Smooth muscle cell (in vitro differentiated cells): Measurements from ENCODE around the gene RAB30. TPM values are rescaled to one million over a fixed set of nuclear protein-coding genes. Genes with fewer than 3 reads are reported as not detected.

Experiments used
- DNase-seq: peaks from one replicate; lab custom pipeline; 2025; ENCODE audit not compliant: unreplicated experiment; lab: John Stamatoyannopoulos, UW
- H2AFZ ChIP-seq: fragments of 200-600 bp; sonication (generic); 2 replicates; pipeline ENCODE4 v1.6.0; 2016; ENCODE audit warnings: antibody characterized with exemption, low read depth, mild to moderate bottlenecking
- H3F3A ChIP-seq: fragments of 200-600 bp; sonication (generic); 2 replicates; pipeline ENCODE4 v1.6.0; 2017; ENCODE audit warnings: antibody characterized with exemption, low read depth
- H3K27ac ChIP-seq: fragments of 200-600 bp; sonication (generic); 2 replicates; pipeline ENCODE4 v1.5.1; 2016; ENCODE audit warnings: low read depth, mild to moderate bottlenecking
- H3K27me3 ChIP-seq: fragments of 200-600 bp; sonication (generic); 2 replicates; pipeline ENCODE4 v1.6.1; 2016; ENCODE audit warnings: low read depth, mild to moderate bottlenecking
- H3K36me3 ChIP-seq: fragments of 200-600 bp; sonication (generic); 2 replicates; pipeline ENCODE4 v1.5.1; 2016; ENCODE audit warnings: low read depth
- H3K4me1 ChIP-seq: fragments of 200-600 bp; sonication (generic); 2 replicates; pipeline ENCODE4 v1.5.1; 2016; ENCODE audit warnings: low read depth
- H3K4me2 ChIP-seq: fragments of 200-600 bp; sonication (generic); 2 replicates; pipeline ENCODE4 v1.6.0; 2016; ENCODE audit warnings: mild to moderate bottlenecking
- H3K4me3 ChIP-seq: fragments of 200-600 bp; sonication (generic); 2 replicates; pipeline ENCODE4 v1.5.1; 2016; ENCODE audit warnings: mild to moderate bottlenecking
- H3K79me2 ChIP-seq: fragments of 200-600 bp; sonication (generic); 2 replicates; pipeline ENCODE4 v1.6.0; 2016; ENCODE audit warnings: low read depth, mild to moderate bottlenecking
- H3K9ac ChIP-seq: fragments of 200-600 bp; sonication (generic); 2 replicates; pipeline ENCODE4 v1.6.0; 2016; ENCODE audit warnings: low read depth
- H3K9me3 ChIP-seq: fragments of 200-600 bp; sonication (generic); replicated peaks from 2 replicates; pipeline ENCODE4 v1.5.1; 2016; ENCODE audit warnings: low read depth
- H4K20me1 ChIP-seq: fragments of 200-600 bp; sonication (generic); 2 replicates; pipeline ENCODE4 v1.6.0; 2016; ENCODE audit warnings: low read depth
- CTCF ChIP-seq: fragments of 200-600 bp; sonication (generic); IDR thresholded peaks from 2 replicates; pipeline ENCODE4 v1.5.1; 2017; ENCODE audit warnings: borderline replicate concordance, mild to moderate bottlenecking, antibody characterized with exemption; ENCODE audit not compliant: insufficient read depth, poor library complexity, severe bottlenecking
- WGBS: methylation state at CpG from one replicate; pipeline ENCODE4 v1.1.7; 2016; ENCODE audit warnings: low lambda C conversion rate; 5-methylcytosine and 5-hydroxymethylcytosine counted together
- polyA plus RNA-seq: library from polyadenylated mRNA; unstranded; fragments of >200 nt; fragmentation: Nextera tagmentation; extraction: Ambion mirVana; gene quantifications from 2 replicates; pipeline ENCODE4 v1.2.1, GENCODE V29; 2016
- total RNA-seq: library from RNA; depleted of rRNA; stranded (reverse); fragments of >200 nt; gene quantifications from 2 replicates; pipeline ENCODE4 v1.2.3, GENCODE V29; 2014

The RAB30 gene
- total and polyA plus RNA-seq, 2 experiments from 2014 or later = 11.2 to 19.6 TPM

- no peak for DNase-seq
- TF ChIP-seq CTCF = no peak
- H3K27ac ChIP-seq = peak overlapping the region; percentile 61
- peaks cover 33% of the 10 kb centered on the region for H4K20me1 ChIP-seq
- peaks cover 11% of the 10 kb centered on the region for H3K79me2 ChIP-seq
- H3K9me3 ChIP-seq = no peaks in the 10 kb centered on the region
- no peaks in the 10 kb centered on the region for H3K36me3 ChIP-seq
- no peak overlapping the region for H3K4me3 ChIP-seq
- peaks cover 16% of the 10 kb centered on the region for H3K4me1 ChIP-seq
- H3K4me2 ChIP-seq = peak overlapping the region; percentile 11
- no peak overlapping the region for H3K9ac ChIP-seq
- H2AFZ ChIP-seq = no peak overlapping the region
- H3K27me3 ChIP-seq = no peaks in the 10 kb centered on the region
- H3F3A ChIP-seq = peaks cover 19% of the 10 kb centered on the region
- 12% methylated on average over 4 of the region's 4 CpGs for WGBS
These were observed 75.8 kb downstream of the RAB30 start for GRCh38 chr11:82995754-82996398.

GRCh38 chr11:82995235-82995634 is 76.5 kb downstream of the RAB30 start:
- no peaks in the 10 kb centered on the region for H3K36me3 ChIP-seq
- H2AFZ ChIP-seq = no peak overlapping the region
- H3K79me2 ChIP-seq = peaks cover 8% of the 10 kb centered on the region
- TF ChIP-seq CTCF = no peak
- no peaks in the 10 kb centered on the region for H3K27me3 ChIP-seq
- peak overlapping the region; percentile 11 for H3K4me2 ChIP-seq
- peaks cover 30% of the 10 kb centered on the region for H4K20me1 ChIP-seq
- H3K9ac ChIP-seq = no peak overlapping the region
- peak overlapping the region; percentile 61 for H3K27ac ChIP-seq
- H3K4me1 ChIP-seq = peaks cover 20% of the 10 kb centered on the region
- 49% methylated on average over 2 of the region's 2 CpGs for WGBS
- H3F3A ChIP-seq = peaks cover 19% of the 10 kb centered on the region
- no peaks in the 10 kb centered on the region for H3K9me3 ChIP-seq
- DNase-seq = no peak
- H3K4me3 ChIP-seq = no peak overlapping the region

GRCh38 chr11:82994604-82995230 is 77.0 kb downstream of the RAB30 start:
- H4K20me1 ChIP-seq = peaks cover 27% of the 10 kb centered on the region
- WGBS = 88% methylated on average over 3 of the region's 3 CpGs
- no peak for DNase-seq

More at GRCh38 chr11:82994604-82995230, 77.0 kb downstream of the RAB30 start:
- H2AFZ ChIP-seq = no peak overlapping the region
- H3K79me2 ChIP-seq = peaks cover 3% of the 10 kb centered on the region
- peaks cover 19% of the 10 kb centered on the region for H3F3A ChIP-seq
- H3K4me2 ChIP-seq = no peak overlapping the region
- H3K9me3 ChIP-seq = no peaks in the 10 kb centered on the region
- H3K27ac ChIP-seq = peak overlapping the region; percentile 61
- no peaks in the 10 kb centered on the region for H3K27me3 ChIP-seq
- no peak overlapping the region for H3K4me3 ChIP-seq
- H3K36me3 ChIP-seq = no peaks in the 10 kb centered on the region
- no peak overlapping the region for H3K9ac ChIP-seq
- peaks cover 20% of the 10 kb centered on the region for H3K4me1 ChIP-seq
- no peak for TF ChIP-seq CTCF
